Glutamatergic neuron (in vitro differentiated cells): ENCODE data around the gene PIAS1. TPM values are rescaled to one million over a fixed set of nuclear protein-coding genes. Genes with fewer than 3 reads are reported as not detected.

Experiments
- DNase-seq: peaks from one replicate; pipeline ENCODE4 v3.0.0; 2022
- H3K27ac Mint-ChIP-seq: one replicate; pipeline ENCODE4 v1.8.0; 2020; ENCODE audit warnings: mild to moderate bottlenecking, mixed read lengths, inconsistent platforms; ENCODE audit not compliant: unreplicated experiment
- H3K27me3 Mint-ChIP-seq: one replicate; pipeline ENCODE4 v1.8.0; 2020; ENCODE audit warnings: mild to moderate bottlenecking, moderate library complexity, mixed read lengths, inconsistent platforms; ENCODE audit not compliant: unreplicated experiment
- H3K36me3 Mint-ChIP-seq: one replicate; pipeline ENCODE4 v1.8.0; 2020; ENCODE audit warnings: mild to moderate bottlenecking, mixed read lengths, inconsistent platforms; ENCODE audit not compliant: unreplicated experiment
- H3K4me1 Mint-ChIP-seq: one replicate; pipeline ENCODE4 v1.8.0; 2020; ENCODE audit warnings: mild to moderate bottlenecking, low read depth, mixed read lengths, inconsistent platforms; ENCODE audit not compliant: unreplicated experiment
- H3K4me3 Mint-ChIP-seq: one replicate; pipeline ENCODE4 v1.8.0; 2020; ENCODE audit warnings: mild to moderate bottlenecking, mixed read lengths, inconsistent platforms; ENCODE audit not compliant: unreplicated experiment
- H3K9me3 Mint-ChIP-seq: one replicate; pipeline ENCODE4 v1.8.0; 2020; ENCODE audit warnings: mild to moderate bottlenecking, moderate library complexity, mixed read lengths, inconsistent platforms; ENCODE audit not compliant: unreplicated experiment
- total RNA-seq: library from RNA; stranded (reverse); fragmentation: NEBNext Ultra II Directional; extraction: Animal tissue kit (Norgen Biotek cat#: 25700); gene quantifications from one replicate; pipeline ENCODE4 v1.2.1, GENCODE V29; 2021; ENCODE audit not compliant: unreplicated experiment
- TF ChIP-seq, protein P1 (sequence below): fragments of 200-600 bp; sonication (generic); IDR thresholded peaks from one replicate; pipeline ENCODE4 v1.5.0; 2021; ENCODE audit not compliant: partially characterized antibody, unreplicated experiment

The PIAS1 gene
- total RNA-seq, 1 donor from 2014 or later = 64.9 TPM

DNA sequence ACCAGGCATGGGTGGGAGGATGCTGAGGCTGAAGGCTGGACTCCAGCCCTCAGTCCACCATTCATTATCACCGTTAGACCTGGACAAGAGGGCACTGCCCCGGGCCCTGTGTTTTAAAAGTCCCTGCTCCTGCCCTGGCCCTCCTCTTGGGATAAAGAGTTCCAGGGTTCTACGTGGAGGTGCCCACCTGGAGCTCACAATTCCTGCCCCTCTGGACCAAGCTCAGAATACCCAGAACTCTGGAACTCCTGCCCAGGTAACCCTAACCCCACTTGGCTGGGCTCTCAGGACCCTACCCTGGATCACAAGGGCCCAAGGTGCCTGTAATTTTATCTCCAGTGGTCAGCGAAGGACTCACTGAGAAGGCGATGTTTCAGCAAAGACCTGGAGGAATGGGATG is 149.8 kb downstream of the PIAS1 start:
- H3K4me1 Mint-ChIP-seq = peaks cover 6% of the 10 kb centered on the region
- TF ChIP-seq, protein P1, sequence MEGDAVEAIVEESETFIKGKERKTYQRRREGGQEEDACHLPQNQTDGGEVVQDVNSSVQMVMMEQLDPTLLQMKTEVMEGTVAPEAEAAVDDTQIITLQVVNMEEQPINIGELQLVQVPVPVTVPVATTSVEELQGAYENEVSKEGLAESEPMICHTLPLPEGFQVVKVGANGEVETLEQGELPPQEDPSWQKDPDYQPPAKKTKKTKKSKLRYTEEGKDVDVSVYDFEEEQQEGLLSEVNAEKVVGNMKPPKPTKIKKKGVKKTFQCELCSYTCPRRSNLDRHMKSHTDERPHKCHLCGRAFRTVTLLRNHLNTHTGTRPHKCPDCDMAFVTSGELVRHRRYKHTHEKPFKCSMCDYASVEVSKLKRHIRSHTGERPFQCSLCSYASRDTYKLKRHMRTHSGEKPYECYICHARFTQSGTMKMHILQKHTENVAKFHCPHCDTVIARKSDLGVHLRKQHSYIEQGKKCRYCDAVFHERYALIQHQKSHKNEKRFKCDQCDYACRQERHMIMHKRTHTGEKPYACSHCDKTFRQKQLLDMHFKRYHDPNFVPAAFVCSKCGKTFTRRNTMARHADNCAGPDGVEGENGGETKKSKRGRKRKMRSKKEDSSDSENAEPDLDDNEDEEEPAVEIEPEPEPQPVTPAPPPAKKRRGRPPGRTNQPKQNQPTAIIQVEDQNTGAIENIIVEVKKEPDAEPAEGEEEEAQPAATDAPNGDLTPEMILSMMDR = no peak

DNA sequence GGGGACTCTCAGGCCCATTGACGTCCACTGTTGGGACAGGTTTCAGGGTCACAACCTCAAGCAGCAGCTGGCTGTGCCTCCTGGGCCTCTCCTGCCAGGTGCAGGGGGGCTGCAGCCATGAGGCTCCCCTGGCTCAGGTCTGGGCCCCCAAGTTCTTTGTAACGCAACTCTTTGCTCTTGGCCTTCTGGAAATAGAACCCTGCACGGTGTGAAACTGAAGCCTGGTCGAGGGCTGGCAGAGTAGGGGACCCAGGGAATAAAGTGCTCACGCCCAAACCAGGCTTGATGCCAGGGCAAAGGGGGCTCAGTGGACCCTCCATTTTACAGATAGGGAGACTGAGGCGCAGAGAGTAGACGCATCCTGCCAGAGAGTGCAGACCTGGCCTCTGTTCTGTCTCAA is 150.2 kb downstream of the PIAS1 start:
- TF ChIP-seq, protein P1 = no peak
- Mint-ChIP-seq H3K4me1 (peaks cover 5% of the 10 kb centered on the region), H3K27me3 (peaks cover 5% of the 10 kb centered on the region), H3K9me3 (peaks cover 2% of the 10 kb centered on the region), H3K36me3 (no peaks in the 10 kb centered on the region), H3K4me3 (no peak overlapping the region), H3K27ac (no peak overlapping the region)
- no peak for DNase-seq

More for the DNA sequence above, 149.8 kb downstream of the PIAS1 start:
- no peak overlapping the region for H3K4me3 Mint-ChIP-seq
- no peak overlapping the region for H3K27ac Mint-ChIP-seq
- no peak for DNase-seq
- no peaks in the 10 kb centered on the region for H3K36me3 Mint-ChIP-seq
- H3K27me3 Mint-ChIP-seq = peaks cover 6% of the 10 kb centered on the region
- peaks cover 2% of the 10 kb centered on the region for H3K9me3 Mint-ChIP-seq

DNA sequence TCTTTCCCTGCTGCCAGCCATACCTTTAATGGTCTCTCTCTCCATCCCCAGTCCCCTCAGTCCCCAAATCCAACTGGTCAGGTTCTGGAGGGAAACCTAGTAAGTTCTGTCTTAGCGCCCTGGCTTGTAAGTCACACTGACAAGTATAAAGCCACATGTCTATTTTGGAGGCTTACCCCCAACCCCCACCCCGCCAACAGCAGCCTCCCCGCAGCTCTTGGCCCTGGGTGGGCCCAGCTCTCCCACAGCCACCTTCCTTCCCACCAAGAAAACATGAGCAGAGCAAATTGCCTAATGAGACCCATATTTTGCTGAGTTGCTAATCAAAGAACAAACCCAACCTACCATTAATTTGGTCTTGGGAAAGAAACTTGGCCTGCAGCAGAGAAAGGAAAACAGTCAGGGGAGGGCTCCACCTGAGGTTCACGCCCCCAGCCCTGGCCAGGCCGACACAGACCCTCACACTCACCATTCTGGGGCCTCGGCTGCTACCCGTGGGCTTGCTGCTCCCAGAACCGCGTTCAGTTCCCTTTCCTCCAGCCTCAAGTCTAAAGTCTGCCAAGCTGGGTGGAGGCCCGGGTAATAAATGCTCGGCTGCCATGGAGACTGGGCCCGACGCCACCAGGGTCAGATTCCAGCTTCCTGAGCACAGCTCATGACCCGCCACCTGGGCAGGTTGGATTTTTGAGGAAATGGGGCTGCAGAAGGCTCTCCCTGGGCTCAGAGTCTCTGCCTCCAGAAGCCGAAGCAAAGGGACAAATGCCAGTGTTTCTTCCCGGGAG is 150.9 kb downstream of the PIAS1 start, which contains the start of gene CALML4:
CALML4 (minus strand) TSS at position 557 of the 782 bp plus-strand sequence; CDS start at position 472, 85 bp downstream.
- Mint-ChIP-seq H3K27me3 (peaks cover 4% of the 10 kb centered on the region), H3K4me3 (no peak within 1 kb of the TSS), H3K36me3 (no peaks in the 10 kb centered on the region), H3K4me1 (peaks cover 4% of the 10 kb centered on the region), H3K27ac (no peak within 1 kb of the TSS), H3K9me3 (peaks cover 2% of the 10 kb centered on the region)
- DNase-seq = no peak
- TF ChIP-seq, protein P1 = no peak

DNA sequence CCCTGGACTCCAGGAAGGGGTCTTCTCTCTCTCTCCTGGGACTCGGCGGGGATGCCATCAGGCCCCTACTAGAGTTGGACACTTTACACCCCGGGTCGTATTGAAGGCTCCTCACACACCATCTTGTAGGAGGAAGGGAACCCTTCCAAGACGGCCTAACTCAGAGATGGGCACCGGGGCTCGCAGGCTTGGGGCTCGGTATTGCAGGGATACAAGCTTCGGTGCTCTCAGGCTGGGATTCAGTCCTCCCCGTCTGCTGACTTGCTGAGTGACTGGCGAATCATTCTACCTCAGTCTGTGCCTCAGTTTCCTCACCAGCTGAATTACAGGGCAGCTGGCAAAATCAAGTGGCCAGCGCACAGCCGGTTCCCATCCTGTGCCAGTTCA is 151.4 kb downstream of the PIAS1 start:
- no peak for DNase-seq
- Mint-ChIP-seq H3K36me3 (no peaks in the 10 kb centered on the region), H3K9me3 (peaks cover 2% of the 10 kb centered on the region), H3K4me1 (peaks cover 2% of the 10 kb centered on the region), H3K4me3 (no peak overlapping the region), H3K27me3 (peaks cover 4% of the 10 kb centered on the region), H3K27ac (no peak overlapping the region)
- TF ChIP-seq, protein P1 = no peak

DNA sequence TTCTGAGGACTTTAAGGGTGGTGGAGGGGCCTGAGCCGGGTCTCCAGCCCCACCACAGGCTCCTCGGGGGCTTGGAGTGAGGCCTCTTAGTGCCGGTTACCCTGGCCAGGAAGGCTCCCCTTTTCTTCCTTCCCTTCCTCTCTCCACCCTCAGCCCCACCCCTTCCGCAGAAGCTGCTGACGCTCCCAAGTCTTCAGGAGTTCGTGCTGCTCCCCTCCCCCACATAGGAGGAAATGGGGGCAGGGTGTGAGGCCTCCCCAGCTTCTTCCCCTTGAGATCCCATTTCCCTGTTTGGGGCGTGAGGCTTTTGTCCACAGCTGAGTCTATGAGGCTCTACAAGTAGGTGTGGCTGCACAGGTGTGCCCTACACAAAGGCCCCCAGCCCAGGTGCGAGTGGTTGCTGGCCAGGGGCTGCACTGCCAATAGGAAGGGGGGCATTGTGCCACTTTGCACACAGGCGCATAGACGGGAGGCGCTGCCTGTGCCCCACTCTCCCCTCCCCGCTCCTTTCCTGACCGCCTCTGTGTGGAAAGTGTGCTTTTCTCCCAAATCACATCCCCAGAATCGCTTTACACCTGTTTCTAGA is 151.9 kb downstream of the PIAS1 start:
- TF ChIP-seq, protein P1 = no peak
- peaks cover 2% of the 10 kb centered on the region for H3K4me1 Mint-ChIP-seq

More for the DNA sequence above, 151.9 kb downstream of the PIAS1 start:
- Mint-ChIP-seq H3K27me3 (peaks cover 4% of the 10 kb centered on the region), H3K36me3 (no peaks in the 10 kb centered on the region), H3K4me3 (no peak overlapping the region), H3K9me3 (peaks cover 2% of the 10 kb centered on the region), H3K27ac (no peak overlapping the region)
- DNase-seq = no peak
